PC-9 (cell line): Measurements from ENCODE around the gene TCF4. TPM values are rescaled to one million over a fixed set of nuclear protein-coding genes. Genes with fewer than 3 reads are reported as not detected.

ENCODE experiments used
- BruUV-seq: library from RNA; stranded (reverse); fragments of 400-500 nt; replicated peaks from 2 replicates; lab custom pipeline; 2021; lab: Mats Ljungman, UMichigan
- CTCF ChIA-PET: fragments of 300-600 bp; sonication (Branson Sonifier 250); formaldehyde crosslinking; loops from one replicate; lab custom pipeline; 2022; ENCODE audit warnings: antibody characterized with exemption; lab: Charles Lee
- POLR2A ChIA-PET: fragments of 300-600 bp; sonication (Branson Sonifier 250); formaldehyde crosslinking; loops from one replicate; lab custom pipeline; 2022; ENCODE audit warnings: antibody characterized with exemption; ENCODE audit not compliant: unreplicated experiment; lab: Charles Lee
- DNase-seq, 2 experiments: peaks; one replicate each; pipeline versions ENCODE4 v3.0.0 to v3.0.0-alpha.2; 2015 to 2022; ENCODE audit warnings: mixed read lengths in 1 of 2
- H2AFZ ChIP-seq: fragments of 200-600 bp; sonication (generic); 2 replicates; pipeline ENCODE4 v1.8.1; 2017; ENCODE audit warnings: antibody characterized with exemption
- H3F3A ChIP-seq: fragments of 200-600 bp; sonication (generic); 2 replicates; pipeline ENCODE4 v1.8.1; 2017; ENCODE audit warnings: antibody characterized with exemption, mild to moderate bottlenecking, low read depth; ENCODE audit not compliant: insufficient read depth
- H3K27ac ChIP-seq: fragments of 200-600 bp; sonication (generic); 2 replicates; pipeline ENCODE4 v1.6.1; 2016; ENCODE audit warnings: mixed run types
- H3K27me3 ChIP-seq: fragments of 200-600 bp; sonication (generic); 2 replicates; pipeline ENCODE4 v1.6.1; 2016; ENCODE audit warnings: low read depth, mixed run types; ENCODE audit not compliant: insufficient read depth
- H3K36me3 ChIP-seq: fragments of 200-600 bp; sonication (generic); 2 replicates; pipeline ENCODE4 v1.6.1; 2016; ENCODE audit warnings: low read depth, mixed run types
- H3K4me1 ChIP-seq: fragments of 200-600 bp; sonication (generic); replicated peaks from 2 replicates; pipeline ENCODE4 v1.6.1; 2016; ENCODE audit warnings: mixed run types; ENCODE audit not compliant: insufficient read depth
- H3K4me2 ChIP-seq: fragments of 200-600 bp; sonication (generic); 2 replicates; pipeline ENCODE4 v1.6.1; 2017; ENCODE audit warnings: mixed run types
- H3K4me3 ChIP-seq: fragments of 200-600 bp; sonication (generic); 2 replicates; pipeline ENCODE4 v1.6.1; 2016; ENCODE audit warnings: mixed run types
- H3K79me2 ChIP-seq: fragments of 200-600 bp; sonication (generic); 2 replicates; pipeline ENCODE4 v1.6.1; 2017; ENCODE audit warnings: low read depth, mixed run types
- H3K9me2 ChIP-seq: fragments of 200-600 bp; sonication (generic); 2 replicates; pipeline ENCODE4 v1.8.1; 2017; ENCODE audit warnings: mild to moderate bottlenecking; ENCODE audit not compliant: insufficient read depth
- H3K9me3 ChIP-seq: fragments of 200-600 bp; sonication (generic); 2 replicates; pipeline ENCODE4 v1.8.1; 2016; ENCODE audit warnings: low read depth; ENCODE audit not compliant: insufficient read depth
- H4K20me1 ChIP-seq: fragments of 200-600 bp; sonication (generic); 2 replicates; pipeline ENCODE4 v1.8.1; 2017; ENCODE audit not compliant: insufficient read depth
- EZH2 ChIP-seq: fragments of 200-600 bp; sonication (generic); IDR thresholded peaks from 2 replicates; pipeline ENCODE4 v1.8.0; 2017; ENCODE audit warnings: antibody characterized with exemption, low read depth
- intact Hi-C: fragments of 100-400 bp; cut with micrococcal nuclease; formaldehyde crosslinking; loops from one replicate; pipeline ENCODE4 v1.10.0; 2022; ENCODE audit not compliant: unreplicated experiment
- total RNA-seq: library from RNA; stranded (reverse); gene quantifications from 2 replicates; pipeline ENCODE4 v1.2.3, GENCODE V29; 2021
- TF ChIP-seq, protein P1 (sequence below): fragments of 200-600 bp; sonication (generic); conservative IDR thresholded peaks from 2 replicates; pipeline ENCODE4 v1.6.1; 2017; ENCODE audit warnings: mixed run types, antibody characterized with exemption, mild to moderate bottlenecking, moderate library complexity

TCF4 gene
- total RNA-seq, 1 experiment from 2014 or later: 0.74 TPM

DNA sequence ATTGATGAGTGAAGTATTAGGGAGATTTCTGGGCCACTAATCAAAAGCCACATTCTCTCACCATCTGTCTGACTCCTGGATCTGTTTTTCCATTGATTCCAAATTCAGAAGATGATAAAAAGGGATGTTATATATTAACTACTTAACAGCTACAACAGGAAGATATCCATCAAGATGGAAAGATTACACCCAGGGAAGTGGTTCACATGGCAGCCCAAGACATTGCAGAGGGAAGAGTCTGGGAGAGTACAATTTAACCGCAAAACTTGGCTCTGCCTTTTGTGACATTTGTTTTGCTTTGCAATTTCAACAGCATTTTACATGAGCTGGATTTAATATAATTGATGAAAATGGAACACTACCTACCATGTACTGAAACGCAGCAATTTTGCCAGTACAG, 22.5 kb upstream of the TCF4 start:
- no peak for DNase-seq
- H3K9me2 ChIP-seq: no peaks in the 10 kb centered on the region
- H3F3A ChIP-seq: no peaks in the 10 kb centered on the region
- H3K36me3 ChIP-seq: no peaks in the 10 kb centered on the region
- no peaks in the 10 kb centered on the region for H3K79me2 ChIP-seq
- intact Hi-C loops: no loop called here
- no peak overlapping the region for H3K27ac ChIP-seq
- H2AFZ ChIP-seq: no peak overlapping the region
- H3K9me3 ChIP-seq: no peaks in the 10 kb centered on the region
- no TSS peak for BruUV-seq
- H3K4me1 ChIP-seq: no peaks in the 10 kb centered on the region
- no peaks in the 10 kb centered on the region for H3K27me3 ChIP-seq
- ChIA-PET CTCF (no interaction called here), POLR2A (no interaction called here)
- TF ChIP-seq EZH2: no peak
- TF ChIP-seq, protein P1, sequence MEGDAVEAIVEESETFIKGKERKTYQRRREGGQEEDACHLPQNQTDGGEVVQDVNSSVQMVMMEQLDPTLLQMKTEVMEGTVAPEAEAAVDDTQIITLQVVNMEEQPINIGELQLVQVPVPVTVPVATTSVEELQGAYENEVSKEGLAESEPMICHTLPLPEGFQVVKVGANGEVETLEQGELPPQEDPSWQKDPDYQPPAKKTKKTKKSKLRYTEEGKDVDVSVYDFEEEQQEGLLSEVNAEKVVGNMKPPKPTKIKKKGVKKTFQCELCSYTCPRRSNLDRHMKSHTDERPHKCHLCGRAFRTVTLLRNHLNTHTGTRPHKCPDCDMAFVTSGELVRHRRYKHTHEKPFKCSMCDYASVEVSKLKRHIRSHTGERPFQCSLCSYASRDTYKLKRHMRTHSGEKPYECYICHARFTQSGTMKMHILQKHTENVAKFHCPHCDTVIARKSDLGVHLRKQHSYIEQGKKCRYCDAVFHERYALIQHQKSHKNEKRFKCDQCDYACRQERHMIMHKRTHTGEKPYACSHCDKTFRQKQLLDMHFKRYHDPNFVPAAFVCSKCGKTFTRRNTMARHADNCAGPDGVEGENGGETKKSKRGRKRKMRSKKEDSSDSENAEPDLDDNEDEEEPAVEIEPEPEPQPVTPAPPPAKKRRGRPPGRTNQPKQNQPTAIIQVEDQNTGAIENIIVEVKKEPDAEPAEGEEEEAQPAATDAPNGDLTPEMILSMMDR: no peak
- no peak overlapping the region for H3K4me2 ChIP-seq
- no peak overlapping the region for H3K4me3 ChIP-seq
- no peaks in the 10 kb centered on the region for H4K20me1 ChIP-seq

DNA sequence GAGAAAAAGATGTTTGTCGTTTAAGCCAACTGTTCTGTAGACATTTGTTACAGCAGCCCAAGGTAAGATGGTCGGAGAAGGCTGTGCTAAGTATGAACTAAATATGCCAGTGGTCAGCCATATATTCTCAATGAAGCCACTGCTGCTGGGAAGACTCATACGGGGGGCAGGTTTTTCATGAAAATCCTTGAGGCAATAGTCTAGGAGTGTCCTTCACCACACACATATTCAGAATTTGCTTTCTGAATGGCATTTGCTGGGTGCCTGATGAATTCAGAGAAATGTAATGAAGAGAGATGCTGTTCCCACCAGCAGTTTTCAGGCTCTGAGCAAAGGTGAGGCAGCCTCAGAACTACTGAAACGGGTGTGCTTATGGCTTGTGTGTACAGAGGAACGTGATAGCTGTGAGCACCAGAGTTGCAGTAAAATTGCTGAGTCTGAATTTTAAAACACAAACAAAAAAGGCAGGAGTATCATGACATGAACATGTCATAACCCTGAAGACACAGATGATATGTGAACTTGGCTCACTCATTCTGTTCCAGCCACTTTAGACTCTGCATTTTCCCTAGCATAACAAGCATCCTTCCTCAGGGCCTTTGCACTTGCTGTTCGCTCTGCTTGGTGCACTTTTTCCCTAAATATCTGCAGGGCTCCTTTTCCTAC, 21.3 kb upstream of the TCF4 start:
- H3K27me3 ChIP-seq: no peaks in the 10 kb centered on the region
- TF ChIP-seq, protein P1: no peak
- no peak for TF ChIP-seq EZH2
- BruUV-seq: no TSS peak
- intact Hi-C loops: no loop called here
- H3K4me3 ChIP-seq: no peak overlapping the region
- no peaks in the 10 kb centered on the region for H3K9me3 ChIP-seq
- H2AFZ ChIP-seq: no peak overlapping the region
- no peaks in the 10 kb centered on the region for H3K36me3 ChIP-seq
- ChIA-PET CTCF (no interaction called here), POLR2A (no interaction called here)
- H3K4me1 ChIP-seq: no peaks in the 10 kb centered on the region
- H3F3A ChIP-seq: no peaks in the 10 kb centered on the region
- no peak overlapping the region for H3K27ac ChIP-seq
- DNase-seq: no peak
- no peaks in the 10 kb centered on the region for H3K79me2 ChIP-seq
- H4K20me1 ChIP-seq: no peaks in the 10 kb centered on the region
- H3K4me2 ChIP-seq: no peak overlapping the region
- H3K9me2 ChIP-seq: no peaks in the 10 kb centered on the region

DNA sequence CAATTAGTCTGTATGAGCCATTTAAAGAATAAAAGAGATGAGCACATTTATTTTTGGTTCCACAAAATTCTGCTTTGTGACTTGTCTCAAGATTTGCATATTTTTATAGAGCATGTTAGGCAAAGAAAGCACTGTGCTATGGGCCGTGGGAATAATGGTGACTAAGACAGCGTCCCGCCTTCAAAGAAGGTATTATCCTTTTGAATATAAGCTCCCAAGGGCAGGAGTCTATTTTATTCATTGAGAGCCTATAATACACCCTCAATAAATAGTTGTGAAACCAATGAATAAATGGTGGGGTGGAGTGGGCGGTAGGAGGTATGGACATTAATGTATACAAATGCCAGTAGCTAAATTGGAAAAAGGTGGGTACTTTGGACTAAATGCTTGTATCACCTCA, 20.5 kb upstream of the TCF4 start:
- no peak overlapping the region for H3K4me3 ChIP-seq
- H4K20me1 ChIP-seq: no peaks in the 10 kb centered on the region
- H3K27ac ChIP-seq: no peak overlapping the region
- intact Hi-C loops: no loop called here
- ChIA-PET POLR2A (no interaction called here), CTCF (no interaction called here)
- BruUV-seq: no TSS peak
- no peaks in the 10 kb centered on the region for H3K79me2 ChIP-seq
- no peaks in the 10 kb centered on the region for H3K4me1 ChIP-seq
- H3K9me2 ChIP-seq: no peaks in the 10 kb centered on the region
- H3K4me2 ChIP-seq: no peak overlapping the region
- TF ChIP-seq, protein P1: no peak
- TF ChIP-seq EZH2: no peak
- DNase-seq: no peak
- no peaks in the 10 kb centered on the region for H3K27me3 ChIP-seq
- no peaks in the 10 kb centered on the region for H3K36me3 ChIP-seq
- H3F3A ChIP-seq: no peaks in the 10 kb centered on the region
- H2AFZ ChIP-seq: no peak overlapping the region
- no peaks in the 10 kb centered on the region for H3K9me3 ChIP-seq
